Stimulated activated CD8-positive, alpha-beta memory T cell treated with anti-CD3 and anti-CD28 coated beads, Interleukin-15, amount 100 ng/mL, for 4 hours (primary cell): ENCODE measurements around the gene TRIM71.
"Not testable (repeated sequence)": the region's sequence is repeated elsewhere in the genome, so short reads cannot be mapped to it uniquely, and the experiment has no call there.

Source experiments
- DNase-seq, 2 donors: peaks; one replicate each; pipeline ENCODE4 v3.0.0-alpha.2; 2020; ENCODE audit warnings: low read depth in 2 of 2

The TRIM71 gene

GRCh38 chr3:32817558-32818228 is at the start of gene TRIM71:
Gene TRIM71 (plus strand): TSS chr3:32817997. CDS start chr3:32818081, 84 bp downstream.
- DNase-seq, result no peak

DNA sequence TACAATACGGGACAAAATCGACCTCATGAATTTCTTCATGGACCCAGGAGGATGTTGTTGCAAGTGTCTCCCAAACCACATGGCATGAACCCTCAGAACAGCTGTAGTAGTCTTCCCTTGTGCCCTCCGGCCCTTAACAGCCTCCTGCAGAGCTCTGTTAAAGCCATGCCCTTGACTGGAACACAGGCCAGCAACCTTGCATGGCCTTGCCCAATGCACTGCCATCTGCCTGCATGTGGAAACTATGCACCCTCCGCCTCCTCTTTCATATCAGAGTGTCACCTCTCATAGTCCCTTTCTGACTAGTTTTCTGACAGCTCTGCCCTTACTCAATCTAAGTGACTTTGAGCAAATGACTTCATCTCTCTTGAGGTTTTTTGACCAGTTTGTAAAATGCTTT is 39.4 kb upstream of the TRIM71 start:
- no peak for DNase-seq

DNA sequence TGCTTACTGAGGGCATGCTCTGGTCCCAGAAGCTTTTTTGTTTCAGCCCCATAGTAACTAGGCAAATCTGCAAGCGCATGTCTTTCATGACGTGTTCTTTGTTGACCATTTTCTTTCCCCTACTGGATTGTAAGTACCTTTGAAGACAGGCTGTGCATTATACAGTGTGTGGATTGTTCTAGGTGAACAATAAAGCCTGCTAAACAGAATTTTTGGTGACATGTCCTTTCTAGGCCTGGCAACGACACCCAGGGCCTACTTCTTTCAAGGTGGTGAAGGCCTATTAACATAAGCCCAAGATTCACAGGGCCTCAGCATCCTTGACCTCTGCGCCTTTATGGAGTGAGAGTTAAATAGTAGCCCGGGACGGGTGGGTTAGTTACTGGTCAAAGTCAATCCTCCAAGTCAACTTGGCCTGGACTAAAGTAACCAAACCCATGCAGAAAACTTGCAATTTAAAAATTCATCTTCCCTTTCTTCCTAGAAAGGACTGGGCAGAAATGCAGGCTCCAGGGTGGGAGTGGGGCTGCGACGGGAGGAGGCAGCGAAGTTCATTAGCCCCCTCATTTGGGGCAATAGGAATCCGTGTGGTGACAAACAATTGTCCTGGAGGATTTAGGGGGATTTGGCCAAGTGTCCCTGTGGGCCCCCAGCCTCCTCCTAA is 37.6 kb upstream of the TRIM71 start:
- DNase-seq, result no peak

DNA sequence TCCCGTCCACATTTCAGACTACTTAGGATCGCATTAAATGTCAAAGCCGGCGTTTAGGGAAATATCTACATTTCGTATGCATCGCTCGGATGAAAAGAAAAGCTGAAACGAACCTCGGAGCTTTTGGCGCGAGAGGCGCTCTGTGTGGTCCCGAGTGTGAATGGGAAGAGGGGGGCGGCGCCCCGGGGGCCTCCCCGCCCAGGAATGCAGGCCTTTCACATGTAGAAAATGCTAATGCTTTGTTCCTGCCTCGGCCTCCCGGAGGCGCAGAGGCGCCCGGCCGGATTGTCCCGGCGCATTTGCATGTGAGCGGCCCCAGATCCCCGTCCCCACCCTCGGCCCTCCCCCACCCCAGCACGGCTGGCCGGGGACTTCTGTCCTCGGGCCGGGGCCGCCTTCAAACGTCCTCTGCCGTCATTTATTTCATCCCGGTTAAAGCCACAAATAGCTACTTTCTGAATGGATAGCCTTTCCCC is 37.0 kb upstream of the TRIM71 start:
- no peak for DNase-seq

GRCh38 chr3:32781211-32781968 is 36.4 kb upstream of the TRIM71 start:
- peak; percentile 14 to 35 for DNase-seq

DNA sequence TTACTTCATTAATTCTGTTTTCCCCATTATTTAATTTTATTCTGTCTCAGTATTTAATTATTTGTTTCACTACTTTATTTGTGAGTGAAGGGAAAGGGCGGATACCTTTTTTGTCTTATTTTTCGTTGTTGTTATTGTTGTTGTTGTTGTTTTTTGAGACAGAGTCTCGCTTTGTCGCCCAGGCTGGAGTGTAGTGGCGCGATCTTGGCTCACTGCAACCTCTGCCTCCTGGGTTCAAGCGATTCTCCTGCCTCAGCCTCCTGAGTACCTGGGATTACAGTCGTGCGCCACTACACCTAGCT is 35.9 kb upstream of the TRIM71 start:
- not testable (repeated sequence) for DNase-seq

DNA sequence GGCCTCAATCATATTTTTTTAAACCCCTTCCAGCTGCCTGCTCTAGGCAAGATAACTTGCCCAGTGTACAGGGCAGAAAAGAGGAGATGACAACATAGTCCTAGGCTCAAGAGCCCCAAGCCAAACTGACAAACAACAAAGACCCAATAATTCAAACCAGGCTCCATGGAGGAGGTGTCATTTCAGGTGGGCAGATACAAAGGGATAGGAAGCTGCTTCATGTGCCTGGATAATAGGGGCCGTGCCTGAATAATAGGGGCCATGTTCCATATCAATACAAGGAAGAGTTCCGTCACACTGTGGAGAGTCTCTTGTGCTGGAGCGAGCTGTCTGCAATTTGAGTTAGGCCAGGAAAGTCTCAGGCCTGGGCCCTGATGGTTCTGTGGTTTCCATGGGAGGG is 35.4 kb upstream of the TRIM71 start:
- DNase-seq, result no peak

- DNase-seq, result no peak
Observed at GRCh38 chr3:32791833-32792232, 26.0 kb upstream of the TRIM71 start.

DNA sequence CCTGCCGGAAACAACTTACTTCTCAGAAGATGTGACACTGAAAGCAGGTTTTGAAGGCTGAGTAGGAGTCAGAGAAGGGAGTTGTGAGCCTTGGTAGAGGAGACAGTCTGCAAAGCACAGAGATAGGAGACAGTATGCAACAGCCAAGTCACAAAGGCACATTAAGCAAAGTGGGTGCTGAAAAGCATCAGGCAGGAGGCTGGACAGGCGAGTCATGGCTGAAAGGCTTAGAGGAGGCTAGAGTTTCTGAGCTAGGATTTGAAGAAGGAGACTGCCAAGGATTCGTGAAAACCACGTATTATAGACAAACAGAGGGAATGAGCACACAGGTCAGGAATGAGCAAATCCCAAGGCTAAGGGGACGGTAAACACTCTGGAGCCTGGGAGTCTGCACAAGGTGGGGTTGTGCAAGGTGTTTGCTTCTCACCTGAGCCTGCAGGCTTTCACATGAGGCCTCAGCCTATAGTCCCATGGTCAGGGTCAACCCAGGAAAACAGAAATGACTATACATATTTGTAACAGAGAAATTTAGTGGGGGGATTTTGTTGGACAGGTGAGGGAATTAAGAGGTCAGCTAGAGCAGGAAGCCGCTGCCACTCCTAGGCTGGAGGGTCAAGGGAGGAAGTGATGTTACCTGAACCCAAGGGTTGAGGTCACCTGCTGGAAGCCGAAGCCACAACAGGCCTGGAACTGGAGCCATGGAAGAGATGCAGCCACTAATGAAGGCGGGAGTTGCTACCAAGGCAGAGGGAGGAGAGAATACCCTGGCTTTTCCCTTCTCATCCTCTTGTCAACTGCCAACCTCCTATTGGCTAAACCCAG is 23.1 kb upstream of the TRIM71 start:
- DNase-seq, result no peak

DNA sequence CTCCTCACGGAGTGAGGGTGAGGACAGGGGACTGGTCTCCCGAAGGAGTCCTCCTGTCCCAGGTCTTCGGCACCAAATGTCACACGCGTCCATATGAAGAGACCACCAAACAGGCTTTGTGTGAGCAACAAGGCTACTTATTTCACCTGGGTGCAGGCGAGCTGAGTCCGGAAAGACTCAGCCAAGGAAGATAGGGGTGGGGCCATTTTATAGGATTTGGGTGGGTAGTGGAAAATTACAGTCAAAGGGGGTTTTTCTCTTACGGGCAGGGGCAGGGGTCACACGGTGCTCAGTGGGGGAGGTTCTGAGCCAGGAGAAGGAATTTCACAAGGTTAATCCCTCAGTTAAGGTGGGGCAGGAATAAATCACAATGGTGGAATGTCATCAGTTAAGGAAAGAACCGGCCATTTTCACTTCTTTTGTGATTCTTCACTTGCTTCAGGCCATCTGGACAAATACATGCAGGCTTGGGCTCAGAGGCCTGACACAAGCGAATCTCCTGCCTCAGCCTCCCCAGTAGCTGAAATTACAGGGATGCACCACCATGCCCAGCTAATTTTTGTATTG is 21.3 kb upstream of the TRIM71 start:
- not testable (repeated sequence) for DNase-seq

DNA sequence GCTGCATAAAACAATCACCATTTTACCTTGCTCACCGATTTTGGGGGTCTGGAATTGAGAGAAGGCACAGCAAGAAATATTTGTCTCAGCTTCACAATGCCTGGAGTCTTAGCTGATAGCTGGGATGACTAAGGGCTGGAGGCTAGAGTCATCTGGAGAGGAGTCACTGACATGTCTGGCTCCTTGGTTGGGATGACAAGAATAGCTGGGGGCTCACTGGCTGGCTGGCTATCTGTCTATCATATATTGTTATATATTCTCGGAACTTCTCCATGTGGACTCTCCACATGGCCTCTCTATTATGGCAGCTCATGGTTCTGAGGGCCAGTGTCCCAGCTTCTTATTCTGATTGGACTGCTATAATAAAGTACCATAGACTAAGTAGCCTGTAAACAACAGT is 20.0 kb upstream of the TRIM71 start:
- DNase-seq, result no peak

DNA sequence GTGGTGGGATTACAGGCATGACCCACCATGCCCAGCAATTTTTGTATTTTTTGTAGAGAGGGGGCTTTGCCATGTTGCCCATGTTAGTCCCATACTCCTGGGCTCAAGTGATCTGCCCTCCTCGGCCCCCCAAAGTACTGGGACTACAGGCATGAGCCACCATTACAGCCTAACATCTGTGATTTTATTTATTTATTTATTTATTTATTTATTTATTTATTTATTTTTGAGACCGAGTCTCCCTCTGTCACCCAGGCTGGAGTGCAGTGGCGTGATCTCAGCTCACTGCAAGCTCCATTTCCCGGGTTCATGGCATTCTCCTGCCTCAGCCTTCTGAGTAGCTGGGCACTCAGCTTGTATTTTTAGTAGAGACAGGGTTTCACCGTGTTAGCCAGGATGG is 16.4 kb upstream of the TRIM71 start:
- DNase-seq, result not testable (repeated sequence)

DNA sequence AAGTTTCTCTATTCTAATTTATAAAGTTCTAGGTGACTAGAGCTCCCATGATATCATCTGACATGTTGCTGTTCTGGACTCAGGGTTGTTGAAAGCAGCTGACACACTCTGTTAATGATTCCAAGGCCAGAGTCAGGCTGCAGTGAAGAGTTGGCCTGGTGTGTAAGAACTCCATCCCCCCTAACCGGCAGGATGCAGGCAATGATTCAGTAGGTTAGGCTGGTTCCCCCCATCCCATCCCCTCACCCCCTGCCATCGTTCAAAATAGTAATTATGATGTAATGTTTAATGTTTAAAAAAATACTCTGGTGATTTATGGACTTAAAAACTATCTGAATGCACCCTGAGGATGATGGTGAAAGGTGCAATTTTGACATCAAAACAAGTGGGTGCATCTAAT is 4.6 kb upstream of the TRIM71 start:
- DNase-seq, result no peak

DNA sequence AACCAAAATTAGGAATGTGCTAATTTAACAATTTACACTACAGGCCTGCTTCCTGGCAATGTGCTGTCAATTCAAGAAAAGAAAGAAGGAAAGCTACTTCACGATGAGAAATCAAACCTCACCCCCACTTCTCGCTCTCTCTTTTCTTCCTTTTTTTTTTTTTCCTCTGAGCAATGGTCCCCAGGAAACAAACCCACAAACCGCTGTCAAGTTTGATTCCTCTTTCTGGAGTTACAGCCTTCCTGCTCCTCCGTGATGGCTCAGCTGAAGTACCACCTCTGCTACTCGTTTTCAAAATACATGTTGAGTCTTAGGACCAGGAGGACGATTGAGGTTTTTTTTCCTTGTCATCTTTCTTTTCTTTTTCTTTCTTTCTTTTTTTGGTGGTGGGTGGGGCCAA is 3.4 kb upstream of the TRIM71 start:
- no peak for DNase-seq

DNA sequence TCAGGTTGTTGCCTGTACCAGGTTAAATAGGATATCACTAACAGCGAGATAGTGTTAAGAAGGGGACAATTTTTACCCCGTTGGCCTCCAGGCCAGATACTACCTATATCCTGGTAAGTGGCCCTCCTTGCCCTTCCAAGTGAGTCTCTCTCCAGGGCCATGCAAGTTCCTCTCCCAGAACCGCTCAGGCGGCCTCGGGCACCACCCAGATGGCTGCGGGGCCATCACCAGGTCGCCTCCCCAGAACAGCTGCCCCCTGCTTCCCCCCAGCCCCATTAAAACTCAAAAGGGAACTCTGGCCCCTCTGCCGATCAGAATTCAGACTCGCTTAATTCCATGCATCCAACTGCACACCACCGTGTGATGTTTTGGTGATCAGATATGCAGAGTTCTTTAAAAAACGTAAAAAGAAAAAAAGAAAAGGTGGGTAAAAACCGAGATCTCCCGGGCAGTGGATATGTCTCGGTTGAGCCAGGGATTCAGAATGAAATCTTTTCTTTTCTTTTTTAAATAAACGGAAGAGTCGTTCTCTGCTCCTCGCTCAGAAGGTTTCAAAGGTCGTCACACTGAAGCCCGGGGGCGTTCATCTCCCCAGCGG is 1.9 kb upstream of the TRIM71 start:
- no peak for DNase-seq

DNA sequence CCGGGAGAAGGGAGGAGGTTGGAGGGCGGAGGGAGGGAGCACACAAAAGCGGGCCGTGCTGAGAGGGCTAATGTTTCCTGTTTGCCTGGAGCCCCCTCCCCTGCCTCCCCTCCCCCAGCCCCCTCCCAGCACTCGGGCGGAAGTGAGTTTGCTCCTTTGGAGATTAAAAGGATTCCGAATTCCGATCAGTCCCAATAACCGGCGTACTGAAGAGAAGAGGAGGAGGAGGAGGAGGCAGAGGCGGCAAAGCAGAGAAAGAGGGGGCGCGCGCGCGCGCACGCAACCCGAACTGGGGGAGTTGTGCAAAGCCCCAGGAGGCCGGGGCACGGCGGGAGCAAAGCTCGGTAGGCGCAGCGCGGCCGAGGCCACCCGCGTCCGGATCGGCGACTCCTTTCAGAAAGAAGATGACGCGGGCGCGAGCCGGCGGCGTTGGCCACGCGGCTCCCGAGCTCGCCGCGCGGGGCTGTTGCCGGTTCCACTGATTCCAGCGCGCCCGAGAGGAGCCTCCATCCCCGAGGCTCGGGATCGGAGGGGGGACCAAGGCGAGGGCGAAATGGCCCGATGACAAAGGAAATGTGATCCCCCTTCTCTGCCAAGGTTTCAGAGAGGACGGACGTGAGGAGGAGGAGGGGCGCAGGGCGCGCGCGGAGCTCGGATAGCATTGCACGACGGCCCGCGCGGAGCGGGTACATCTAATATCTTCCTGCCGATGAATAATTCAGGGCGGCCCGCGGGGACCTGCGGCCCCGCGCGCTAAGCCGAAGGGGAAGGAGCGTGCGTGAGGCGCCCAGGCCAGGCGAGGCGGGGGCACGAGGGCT is 1.1 kb upstream of the TRIM71 start:
- no peak for DNase-seq

DNA sequence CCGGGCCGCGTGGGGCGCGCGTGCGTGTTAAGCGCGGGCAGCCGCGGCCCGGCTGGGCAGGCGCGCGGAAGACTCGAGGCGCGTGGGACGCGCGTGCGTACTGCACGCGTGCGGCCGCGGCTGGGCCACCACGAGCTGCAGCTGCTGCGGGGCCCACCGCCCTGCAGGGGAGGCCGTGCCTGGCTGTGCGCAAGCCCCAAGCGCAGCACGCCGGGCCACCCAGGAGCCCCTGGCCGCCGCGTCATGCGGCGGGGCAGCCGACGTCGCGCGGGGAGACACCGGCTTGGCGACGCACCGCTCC is 590 bp upstream of the TRIM71 start:
- DNase-seq, result no peak

DNA sequence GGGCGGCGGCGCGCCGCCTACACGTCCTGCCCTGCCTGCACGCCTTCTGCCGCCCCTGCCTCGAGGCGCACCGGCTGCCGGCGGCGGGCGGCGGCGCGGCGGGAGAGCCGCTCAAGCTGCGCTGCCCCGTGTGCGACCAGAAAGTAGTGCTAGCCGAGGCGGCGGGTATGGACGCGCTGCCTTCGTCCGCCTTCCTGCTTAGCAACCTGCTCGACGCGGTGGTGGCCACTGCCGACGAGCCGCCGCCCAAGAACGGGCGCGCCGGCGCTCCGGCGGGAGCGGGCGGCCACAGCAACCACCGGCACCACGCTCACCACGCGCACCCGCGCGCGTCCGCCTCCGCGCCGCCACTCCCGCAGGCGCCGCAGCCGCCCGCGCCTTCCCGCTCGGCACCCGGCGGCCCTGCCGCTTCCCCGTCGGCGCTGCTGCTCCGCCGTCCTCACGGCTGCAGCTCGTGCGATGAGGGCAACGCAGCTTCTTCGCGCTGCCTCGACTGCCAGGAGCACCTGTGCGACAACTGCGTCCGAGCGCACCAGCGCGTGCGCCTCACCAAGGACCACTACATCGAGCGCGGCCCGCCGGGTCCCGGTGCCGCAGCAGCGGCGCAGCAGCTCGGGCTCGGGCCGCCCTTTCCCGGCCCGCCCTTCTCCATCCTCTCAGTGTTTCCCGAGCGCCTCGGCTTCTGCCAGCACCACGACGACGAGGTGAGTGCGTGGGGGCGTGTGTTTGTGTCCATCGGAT is 602 bp downstream of the TRIM71 start:
- no peak for DNase-seq

GRCh38 chr3:32818970-32819511 is 1.2 kb downstream of the TRIM71 start:
- no peak for DNase-seq
